Measurements from ENCODE around the gene LAMP5.

The LAMP5 gene

DNA sequence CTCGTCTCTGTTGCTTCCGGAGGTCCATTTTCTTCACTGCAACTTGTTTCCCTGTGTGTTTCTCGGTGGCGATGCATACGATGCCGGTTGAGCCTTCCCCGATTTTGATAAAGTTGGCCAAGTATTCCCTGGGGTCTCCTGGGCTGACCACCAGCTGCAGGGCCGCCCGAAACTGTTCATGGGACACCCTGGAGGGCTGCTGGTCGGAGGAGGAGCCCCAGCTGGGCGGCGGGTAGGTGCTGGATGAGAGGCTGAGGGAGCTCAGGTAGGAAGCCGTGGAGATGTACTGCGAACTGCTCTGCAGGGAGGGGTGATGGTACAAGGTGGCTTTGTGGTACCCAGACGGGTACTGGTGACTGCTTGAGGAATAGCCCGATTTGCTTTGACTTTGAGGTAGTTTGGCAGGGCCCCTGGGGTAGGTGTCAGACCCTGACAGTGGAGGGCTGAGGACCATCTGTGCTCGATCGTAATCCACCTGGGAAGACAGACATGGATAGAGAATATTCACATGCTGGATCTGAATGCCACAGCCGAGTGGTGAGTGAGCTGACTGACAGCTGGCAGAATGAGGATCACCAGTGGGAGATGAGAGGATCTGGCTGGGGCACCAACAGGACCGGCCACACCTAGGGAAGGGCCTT lies 51.6 kb downstream of the LAMP5 start:
- no peak for TF ChIP-seq EZH2phosphoT487 (conservative IDR thresholded peaks at IDR 0.05; ENCODE audit: low read length)
- TF ChIP-seq, protein P1, sequence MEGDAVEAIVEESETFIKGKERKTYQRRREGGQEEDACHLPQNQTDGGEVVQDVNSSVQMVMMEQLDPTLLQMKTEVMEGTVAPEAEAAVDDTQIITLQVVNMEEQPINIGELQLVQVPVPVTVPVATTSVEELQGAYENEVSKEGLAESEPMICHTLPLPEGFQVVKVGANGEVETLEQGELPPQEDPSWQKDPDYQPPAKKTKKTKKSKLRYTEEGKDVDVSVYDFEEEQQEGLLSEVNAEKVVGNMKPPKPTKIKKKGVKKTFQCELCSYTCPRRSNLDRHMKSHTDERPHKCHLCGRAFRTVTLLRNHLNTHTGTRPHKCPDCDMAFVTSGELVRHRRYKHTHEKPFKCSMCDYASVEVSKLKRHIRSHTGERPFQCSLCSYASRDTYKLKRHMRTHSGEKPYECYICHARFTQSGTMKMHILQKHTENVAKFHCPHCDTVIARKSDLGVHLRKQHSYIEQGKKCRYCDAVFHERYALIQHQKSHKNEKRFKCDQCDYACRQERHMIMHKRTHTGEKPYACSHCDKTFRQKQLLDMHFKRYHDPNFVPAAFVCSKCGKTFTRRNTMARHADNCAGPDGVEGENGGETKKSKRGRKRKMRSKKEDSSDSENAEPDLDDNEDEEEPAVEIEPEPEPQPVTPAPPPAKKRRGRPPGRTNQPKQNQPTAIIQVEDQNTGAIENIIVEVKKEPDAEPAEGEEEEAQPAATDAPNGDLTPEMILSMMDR (IDR thresholded peaks at IDR 0.05; ENCODE audit: insufficient read depth, low read length, poor library complexity, severe bottlenecking): no peak
- Histone ChIP-seq H2AFZ (ENCODE audit: low read depth, low read length, severe bottlenecking) (no peak overlapping the region), H3K27me3 (ENCODE audit: low read length) (no peaks in the 10 kb centered on the region), H3K4me2 (ENCODE audit: low read depth, low read length, poor library complexity, severe bottlenecking) (no peak overlapping the region), H4K20me1 (ENCODE audit: low read depth, low read length) (no peaks in the 10 kb centered on the region), H3K9ac (ENCODE audit: low read length) (no peak overlapping the region), H3F3A (ENCODE audit: insufficient read depth) (no peaks in the 10 kb centered on the region), H3K27ac (ENCODE audit: low read depth, low read length) (no peak overlapping the region), H3K4me3 (ENCODE audit: insufficient read depth, low read length, poor library complexity, severe bottlenecking) (no peak overlapping the region), H3K9me3 (ENCODE audit: insufficient read depth, low read length) (no peaks in the 10 kb centered on the region), H3K79me2 (ENCODE audit: insufficient read depth, low read length) (no peaks in the 10 kb centered on the region), H3K36me3 (ENCODE audit: low read length) (no peaks in the 10 kb centered on the region), H3K9me2 (replicated peaks; ENCODE audit: insufficient read depth, low read length) (no peaks in the 10 kb centered on the region)

DNA sequence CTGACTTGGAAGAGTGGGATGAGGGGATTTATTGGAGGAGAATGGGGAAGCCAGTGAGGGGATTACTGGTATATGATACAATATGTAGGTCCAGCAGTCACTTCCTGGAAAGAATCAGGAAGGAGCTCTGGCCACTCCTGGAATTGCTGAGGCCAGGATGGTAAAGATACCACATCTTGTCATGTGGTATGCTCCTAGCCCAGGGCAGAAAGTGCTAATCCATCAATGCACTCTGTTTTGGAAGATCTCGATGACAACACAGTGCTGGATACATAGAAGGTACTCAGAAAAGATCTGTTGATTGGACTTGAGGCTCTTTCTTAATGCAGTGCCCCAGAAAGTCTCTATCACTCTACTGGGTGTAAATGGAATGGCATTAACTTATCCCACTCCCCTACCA lies 52.6 kb downstream of the LAMP5 start:
- no peak overlapping the region for H3K4me2 ChIP-seq (ENCODE audit: low read depth, low read length, poor library complexity, severe bottlenecking)
- no peaks in the 10 kb centered on the region for H3K79me2 ChIP-seq (ENCODE audit: insufficient read depth, low read length)
- no peaks in the 10 kb centered on the region for H3K36me3 ChIP-seq (ENCODE audit: low read length)
- no peak overlapping the region for H3K27ac ChIP-seq (ENCODE audit: low read depth, low read length)
- no peaks in the 10 kb centered on the region for H3F3A ChIP-seq (ENCODE audit: insufficient read depth)
- H3K9ac ChIP-seq (ENCODE audit: low read length): no peak overlapping the region
- no peaks in the 10 kb centered on the region for H3K9me3 ChIP-seq (ENCODE audit: insufficient read depth, low read length)
- H4K20me1 ChIP-seq (ENCODE audit: low read depth, low read length): no peaks in the 10 kb centered on the region
- H3K9me2 ChIP-seq (replicated peaks; ENCODE audit: insufficient read depth, low read length): no peaks in the 10 kb centered on the region
- no peaks in the 10 kb centered on the region for H3K27me3 ChIP-seq (ENCODE audit: low read length)
- no peak for TF ChIP-seq EZH2phosphoT487 (conservative IDR thresholded peaks at IDR 0.05; ENCODE audit: low read length)
- TF ChIP-seq, protein P1 (IDR thresholded peaks at IDR 0.05; ENCODE audit: insufficient read depth, low read length, poor library complexity, severe bottlenecking): no peak
- no peak overlapping the region for H3K4me3 ChIP-seq (ENCODE audit: insufficient read depth, low read length, poor library complexity, severe bottlenecking)
- H2AFZ ChIP-seq (ENCODE audit: low read depth, low read length, severe bottlenecking): no peak overlapping the region

DNA sequence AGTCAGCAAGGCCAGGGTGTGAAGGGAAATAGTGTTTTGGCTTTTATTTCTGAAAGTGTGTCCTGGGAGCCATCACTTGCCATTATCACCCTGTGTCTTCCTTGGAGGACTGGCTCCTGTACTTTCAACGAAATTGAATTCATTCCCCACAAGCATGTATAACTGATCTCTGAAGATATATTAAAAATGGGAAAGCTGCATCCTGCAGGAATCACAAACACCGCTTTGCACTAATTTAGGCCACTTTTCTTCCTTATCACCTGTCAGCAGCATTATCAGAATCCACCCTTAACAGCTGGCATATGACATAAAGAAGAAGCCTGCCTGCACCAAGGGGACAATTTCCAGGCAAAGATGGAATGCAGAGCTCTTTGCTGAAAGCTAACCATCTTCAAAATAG lies 56.2 kb downstream of the LAMP5 start:
- no peak overlapping the region for H3K9ac ChIP-seq (ENCODE audit: low read length)
- H2AFZ ChIP-seq (ENCODE audit: low read depth, low read length, severe bottlenecking): no peak overlapping the region
- no peaks in the 10 kb centered on the region for H3F3A ChIP-seq (ENCODE audit: insufficient read depth)
- H3K36me3 ChIP-seq (ENCODE audit: low read length): no peaks in the 10 kb centered on the region
- no peak overlapping the region for H3K27ac ChIP-seq (ENCODE audit: low read depth, low read length)
- TF ChIP-seq, protein P1 (IDR thresholded peaks at IDR 0.05; ENCODE audit: insufficient read depth, low read length, poor library complexity, severe bottlenecking): no peak
- TF ChIP-seq EZH2phosphoT487 (conservative IDR thresholded peaks at IDR 0.05; ENCODE audit: low read length): no peak
- H3K4me2 ChIP-seq (ENCODE audit: low read depth, low read length, poor library complexity, severe bottlenecking): no peak overlapping the region
- H3K9me2 ChIP-seq (replicated peaks; ENCODE audit: insufficient read depth, low read length): no peaks in the 10 kb centered on the region
- no peaks in the 10 kb centered on the region for H3K27me3 ChIP-seq (ENCODE audit: low read length)
- H3K9me3 ChIP-seq (ENCODE audit: insufficient read depth, low read length): no peaks in the 10 kb centered on the region
- H3K79me2 ChIP-seq (ENCODE audit: insufficient read depth, low read length): no peaks in the 10 kb centered on the region
- H4K20me1 ChIP-seq (ENCODE audit: low read depth, low read length): no peaks in the 10 kb centered on the region
- H3K4me3 ChIP-seq (ENCODE audit: insufficient read depth, low read length, poor library complexity, severe bottlenecking): no peak overlapping the region

All from SU-DHL-6 (cell line).